ENCODE measurements around the gene FGFBP1. TPM values are rescaled to one million over a fixed set of nuclear protein-coding genes. Genes with fewer than 3 reads are reported as not detected.

Gene FGFBP1
- total and polyA plus RNA-seq, 2 donors (not counting 3 experiments of a cell fraction or from before 2014, with no cell fraction given) = not detected

DNA sequence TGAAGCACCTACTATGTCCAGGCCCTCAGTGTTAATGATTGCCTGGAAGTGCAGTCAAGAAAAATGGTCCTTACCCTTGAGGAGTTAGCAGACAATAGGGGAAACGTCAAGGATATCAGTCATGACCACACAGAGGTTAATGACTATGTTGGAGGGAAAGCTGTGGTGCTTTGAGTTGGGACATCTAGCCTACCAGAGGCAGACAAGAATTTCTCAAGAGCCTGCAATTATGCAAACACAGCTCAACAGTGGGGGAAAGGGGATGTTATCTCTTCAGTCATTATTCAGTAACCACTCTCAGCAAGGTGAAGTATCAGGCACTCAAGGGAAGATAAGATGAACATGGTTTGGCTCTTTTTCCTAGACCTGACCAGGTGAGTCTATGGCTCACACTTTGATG, 7.0 kb upstream of the FGFBP1 start:
- dilution Hi-C loops (cut with MboI; ENCODE audit: extremely low pct_ligation_motif_present, low sequenced_read_pairs) = no loop called here
- Histone ChIP-seq H3K27me3 (ENCODE audit: control insufficient read depth in 2 of 2, insufficient read depth in 2 of 2, low read length in 2 of 2) (peaks cover 2% of the 10 kb centered on the region in 2 experiments), H3K4me1 (ENCODE audit: control insufficient read depth, extremely low read depth, insufficient read depth, low read length) (no peaks in the 10 kb centered on the region), H4K20me1 (replicated peaks; ENCODE audit: control insufficient read depth, extremely low read depth, insufficient read depth, low read length) (no peaks in the 10 kb centered on the region), H3K79me2 (ENCODE audit: control insufficient read depth, insufficient read depth, low read length) (no peaks in the 10 kb centered on the region), H3K27ac (ENCODE audit: insufficient read depth, low read depth, low read length) (no peak overlapping the region), H3K9me1 (replicated peaks; ENCODE audit: control insufficient read depth, extremely low read depth, insufficient read depth, low read length) (no peaks in the 10 kb centered on the region), H3K36me3 (ENCODE audit: control insufficient read depth in 2 of 2, extremely low read depth in 1 of 2, insufficient read depth in 2 of 2, low read length in 2 of 2) (no peaks in the 10 kb centered on the region), H3K4me2 (ENCODE audit: insufficient read depth, low read length) (no peak overlapping the region), H2AFZ (ENCODE audit: low read depth, low read length) (no peak overlapping the region), H3K9ac (replicated peaks; ENCODE audit: extremely low read depth, insufficient read depth, low read length) (no peak overlapping the region), H3K9me3 (replicated peaks; ENCODE audit: control insufficient read depth, insufficient read depth, low read length) (no peaks in the 10 kb centered on the region), H3K4me3 (replicated peaks in 1 of 3; ENCODE audit: insufficient read depth in 1 of 3, low read depth in 1 of 3, low read length in 3 of 3) (no peak overlapping the region)
- ChIA-PET POLR2A (no interaction called here), CTCF (no interaction called here)
- intact Hi-C loops (cut with micrococcal nuclease) = no loop called here
- TF ChIP-seq EZH2 (IDR thresholded peaks at IDR 0.05; ENCODE audit: borderline replicate concordance, low read depth, low read length, severe bottlenecking) (no peak), JUN (IDR thresholded peaks at IDR 0.05; ENCODE audit: borderline replicate concordance, insufficient read depth, insufficient read length, low read depth) (no peak), POLR2A (IDR thresholded peaks at IDR 0.05; ENCODE audit: low read depth, low read length) (no peak), GATA2 (IDR thresholded peaks at IDR 0.05; ENCODE audit: insufficient read depth, insufficient read length, low read depth, low read length) (no peak)
- TF ChIP-seq, protein P1, sequence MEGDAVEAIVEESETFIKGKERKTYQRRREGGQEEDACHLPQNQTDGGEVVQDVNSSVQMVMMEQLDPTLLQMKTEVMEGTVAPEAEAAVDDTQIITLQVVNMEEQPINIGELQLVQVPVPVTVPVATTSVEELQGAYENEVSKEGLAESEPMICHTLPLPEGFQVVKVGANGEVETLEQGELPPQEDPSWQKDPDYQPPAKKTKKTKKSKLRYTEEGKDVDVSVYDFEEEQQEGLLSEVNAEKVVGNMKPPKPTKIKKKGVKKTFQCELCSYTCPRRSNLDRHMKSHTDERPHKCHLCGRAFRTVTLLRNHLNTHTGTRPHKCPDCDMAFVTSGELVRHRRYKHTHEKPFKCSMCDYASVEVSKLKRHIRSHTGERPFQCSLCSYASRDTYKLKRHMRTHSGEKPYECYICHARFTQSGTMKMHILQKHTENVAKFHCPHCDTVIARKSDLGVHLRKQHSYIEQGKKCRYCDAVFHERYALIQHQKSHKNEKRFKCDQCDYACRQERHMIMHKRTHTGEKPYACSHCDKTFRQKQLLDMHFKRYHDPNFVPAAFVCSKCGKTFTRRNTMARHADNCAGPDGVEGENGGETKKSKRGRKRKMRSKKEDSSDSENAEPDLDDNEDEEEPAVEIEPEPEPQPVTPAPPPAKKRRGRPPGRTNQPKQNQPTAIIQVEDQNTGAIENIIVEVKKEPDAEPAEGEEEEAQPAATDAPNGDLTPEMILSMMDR (IDR thresholded peaks at IDR 0.05; ENCODE audit: extremely low read depth in 1 of 2, insufficient read depth in 1 of 2, low read depth in 1 of 2, low read length in 2 of 2) = no peak
- FAIRE-seq = no peak
- no peak for DNase-seq (ENCODE audit: low read depth, low spot score)
- no TSS peak for BruUV-seq (replicated peaks)

DNA sequence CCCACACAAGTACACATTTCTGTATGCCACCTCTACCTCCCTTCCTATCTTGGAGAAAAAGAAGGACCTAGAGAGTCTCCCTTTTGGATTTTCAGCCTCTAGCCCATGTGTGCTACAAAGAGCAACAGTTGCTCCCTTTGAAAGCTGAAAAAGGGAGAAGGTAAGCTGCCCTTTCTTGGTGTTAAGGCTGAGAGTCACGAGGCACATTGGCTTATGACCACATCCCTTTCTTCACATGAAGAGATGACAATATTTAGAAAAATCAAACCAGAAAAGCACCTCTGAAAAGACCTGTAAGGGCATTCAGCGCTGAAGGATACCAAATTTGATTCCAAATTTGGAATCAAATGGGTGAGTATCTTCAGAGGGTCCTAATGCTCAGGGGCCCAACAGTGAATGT, 6.4 kb upstream of the FGFBP1 start:
- H3K27ac ChIP-seq (ENCODE audit: insufficient read depth, low read depth, low read length) = no peak overlapping the region
- no peak for FAIRE-seq
- peaks cover 2 to 3% of the 10 kb centered on the region in 2 experiments for H3K27me3 ChIP-seq (ENCODE audit: control insufficient read depth in 2 of 2, insufficient read depth in 2 of 2, low read length in 2 of 2)

More for the DNA sequence above, 6.4 kb upstream of the FGFBP1 start:
- Histone ChIP-seq H3K36me3 (ENCODE audit: control insufficient read depth in 2 of 2, extremely low read depth in 1 of 2, insufficient read depth in 2 of 2, low read length in 2 of 2) (no peaks in the 10 kb centered on the region), H3K4me1 (ENCODE audit: control insufficient read depth, extremely low read depth, insufficient read depth, low read length) (no peaks in the 10 kb centered on the region), H3K79me2 (ENCODE audit: control insufficient read depth, insufficient read depth, low read length) (no peaks in the 10 kb centered on the region), H3K4me2 (ENCODE audit: insufficient read depth, low read length) (no peak overlapping the region), H3K9ac (replicated peaks; ENCODE audit: extremely low read depth, insufficient read depth, low read length) (no peak overlapping the region), H3K9me1 (replicated peaks; ENCODE audit: control insufficient read depth, extremely low read depth, insufficient read depth, low read length) (no peaks in the 10 kb centered on the region), H2AFZ (ENCODE audit: low read depth, low read length) (no peak overlapping the region), H3K9me3 (replicated peaks; ENCODE audit: control insufficient read depth, insufficient read depth, low read length) (no peaks in the 10 kb centered on the region), H4K20me1 (replicated peaks; ENCODE audit: control insufficient read depth, extremely low read depth, insufficient read depth, low read length) (no peaks in the 10 kb centered on the region), H3K4me3 (replicated peaks in 1 of 3; ENCODE audit: insufficient read depth in 1 of 3, low read depth in 1 of 3, low read length in 3 of 3) (no peak overlapping the region)
- dilution Hi-C loops (cut with MboI; ENCODE audit: extremely low pct_ligation_motif_present, low sequenced_read_pairs) = no loop called here
- ChIA-PET CTCF (no interaction called here), POLR2A (no interaction called here)
- DNase-seq (ENCODE audit: low read depth, low spot score) = no peak
- TF ChIP-seq, protein P2, sequence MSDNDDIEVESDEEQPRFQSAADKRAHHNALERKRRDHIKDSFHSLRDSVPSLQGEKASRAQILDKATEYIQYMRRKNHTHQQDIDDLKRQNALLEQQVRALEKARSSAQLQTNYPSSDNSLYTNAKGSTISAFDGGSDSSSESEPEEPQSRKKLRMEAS (IDR thresholded peaks at IDR 0.05; ENCODE audit: insufficient read depth, insufficient read length) = no peak
- no TSS peak for BruUV-seq (replicated peaks)
- intact Hi-C loops (cut with micrococcal nuclease) = no loop called here
